ENCODE data around the gene PFKL.

- TF ChIP-seq POLR2A (IDR thresholded peaks at IDR 0.05; ENCODE audit: low read length) (no peak), GATA1 (IDR thresholded peaks at IDR 0.05; ENCODE audit: low read depth, low read length) (no peak)
These were observed 4.7 kb upstream of the PFKL start for GRCh38 chr21:44295163-44295573.

All from erythroblast (primary cell).